ENCODE data around the gene CBFA2T3.

GRCh38 chr16:88921591-88921990 is 55.4 kb downstream of the CBFA2T3 start:
- TF ChIP-seq RAD21 (CRISPR knock-in tag; IDR thresholded peaks at IDR 0.05) (no peak), FOSL1 (CRISPR knock-in tag; IDR thresholded peaks at IDR 0.05; ENCODE audit: borderline replicate concordance) (no peak), POLR2A (IDR thresholded peaks at IDR 0.05; ENCODE audit: insufficient read depth in 1 of 2, low read depth in 2 of 2, low read length in 2 of 2) (no peak), HMG20A (CRISPR knock-in tag; IDR thresholded peaks at IDR 0.05; ENCODE audit: borderline replicate concordance) (no peak), ESRRA (CRISPR knock-in tag; IDR thresholded peaks at IDR 0.05; ENCODE audit: low read depth) (no peak), BCL3 (CRISPR knock-in tag; IDR thresholded peaks at IDR 0.05) (no peak), KLF16 (CRISPR knock-in tag; IDR thresholded peaks at IDR 0.05) (no peak), ZNF512 (CRISPR knock-in tag; IDR thresholded peaks at IDR 0.05) (no peak), MED8 (CRISPR knock-in tag; IDR thresholded peaks at IDR 0.05; ENCODE audit: insufficient replicate concordance) (no peak), EZH2 (conservative IDR thresholded peaks at IDR 0.05; ENCODE audit: low read depth, low read length) (no peak), ISX (CRISPR knock-in tag; conservative IDR thresholded peaks at IDR 0.05) (no peak), SMARCC2 (IDR thresholded peaks at IDR 0.05) (no peak)

Measured in HepG2 (cell line).